ENCODE measurements around the gene TTYH2. TPM values are rescaled to one million over a fixed set of nuclear protein-coding genes. Genes with fewer than 3 reads are reported as not detected.

The TTYH2 gene
- total and polyA plus RNA-seq, 2 donors (not counting 1 experiment from before 2014, with no cell fraction given) = 3.0 to 3.1 TPM

DNA sequence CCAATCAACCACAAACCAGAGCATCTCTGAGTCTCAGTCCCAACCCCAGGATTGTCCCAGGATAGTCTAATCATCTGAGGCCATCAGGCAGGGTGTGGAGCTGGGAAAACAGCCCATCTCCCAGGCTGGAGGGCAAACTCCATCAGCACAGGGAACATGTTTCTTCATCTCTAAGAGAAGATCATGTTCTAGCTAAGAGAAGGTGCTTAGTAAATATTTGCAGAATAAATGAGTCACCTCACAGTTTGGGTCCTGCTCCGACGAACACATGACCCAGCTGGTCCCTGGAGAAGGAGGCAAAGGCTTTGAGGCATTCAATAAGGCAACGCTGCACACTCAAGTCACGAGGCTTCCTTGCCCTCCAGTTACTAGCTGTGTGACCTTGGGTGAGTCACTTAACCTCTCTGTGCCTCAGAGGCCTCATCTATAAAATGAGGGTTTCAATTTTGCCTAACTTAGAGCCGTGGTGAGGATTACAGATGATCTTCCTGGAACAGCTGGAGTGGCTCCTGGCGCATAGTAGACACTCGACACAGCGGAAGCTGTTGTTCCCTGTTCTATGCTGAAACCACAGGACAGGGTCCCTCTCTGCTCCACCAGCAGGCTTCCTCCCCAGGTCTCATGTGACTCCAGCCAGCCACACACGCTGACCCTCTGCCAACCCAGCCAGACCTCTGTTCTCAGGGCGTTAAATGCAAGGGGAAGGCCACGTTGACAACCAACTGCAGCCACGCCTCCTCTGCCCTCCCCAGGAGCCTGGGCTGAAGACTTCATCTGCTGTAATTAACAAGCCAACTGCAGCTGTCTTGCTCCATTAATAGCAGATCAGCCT, 20.2 kb upstream of the TTYH2 start:
- Histone ChIP-seq H3K36me3 (replicated peaks in 1 of 2; ENCODE audit: control extremely low read depth in 1 of 2, control insufficient read depth in 1 of 2, extremely low read depth in 1 of 2, insufficient read depth in 2 of 2, low read length in 1 of 2) (no peaks in the 10 kb centered on the region), H2AFZ (ENCODE audit: insufficient read depth, low read depth, low read length, poor library complexity, severe bottlenecking) (no peak overlapping the region), H3K9ac (ENCODE audit: low read length) (no peak overlapping the region), H3K9me3 (ENCODE audit: control extremely low read depth in 1 of 3, control insufficient read depth in 2 of 3, insufficient read depth in 1 of 3, low read length in 2 of 3) (peaks cover 0 to 5% (median 3%) of the 10 kb centered on the region in 3 donors), H4K20me1 (ENCODE audit: control insufficient read depth, insufficient read depth, low read length, poor library complexity, severe bottlenecking) (no peaks in the 10 kb centered on the region), H3K27me3 (replicated peaks in 1 of 4; ENCODE audit: control extremely low read depth in 1 of 4, control insufficient read depth in 3 of 4, insufficient read depth in 4 of 4, low read length in 3 of 4) (peaks cover 0 to 33% (median 6%) of the 10 kb centered on the region in 4 experiments), H3K4me1 (ENCODE audit: control insufficient read depth in 2 of 2, insufficient read depth in 2 of 2, low read length in 2 of 2) (no peaks in the 10 kb centered on the region), H3K27ac (ENCODE audit: low read length in 2 of 2) (no peak overlapping the region), H3K4me2 (replicated peaks; ENCODE audit: low read depth, low read length, poor library complexity, severe bottlenecking) (no peak overlapping the region), H3K4me3 (ENCODE audit: control extremely low read depth in 1 of 5, extremely low read depth in 1 of 5, insufficient read depth in 1 of 5, low read depth in 2 of 5, low read length in 4 of 5) (no peak overlapping the region), H3K79me2 (ENCODE audit: control insufficient read depth, insufficient read depth, low read length) (no peaks in the 10 kb centered on the region)
- ATAC-seq (ENCODE audit: low read depth) (no peak), DNase-seq (no peak)
- TF ChIP-seq EZH2 (IDR thresholded peaks at IDR 0.05; ENCODE audit: borderline replicate concordance, insufficient read depth, low read depth, low read length, poor library complexity, severe bottlenecking) = no peak
- TF ChIP-seq, protein P1, sequence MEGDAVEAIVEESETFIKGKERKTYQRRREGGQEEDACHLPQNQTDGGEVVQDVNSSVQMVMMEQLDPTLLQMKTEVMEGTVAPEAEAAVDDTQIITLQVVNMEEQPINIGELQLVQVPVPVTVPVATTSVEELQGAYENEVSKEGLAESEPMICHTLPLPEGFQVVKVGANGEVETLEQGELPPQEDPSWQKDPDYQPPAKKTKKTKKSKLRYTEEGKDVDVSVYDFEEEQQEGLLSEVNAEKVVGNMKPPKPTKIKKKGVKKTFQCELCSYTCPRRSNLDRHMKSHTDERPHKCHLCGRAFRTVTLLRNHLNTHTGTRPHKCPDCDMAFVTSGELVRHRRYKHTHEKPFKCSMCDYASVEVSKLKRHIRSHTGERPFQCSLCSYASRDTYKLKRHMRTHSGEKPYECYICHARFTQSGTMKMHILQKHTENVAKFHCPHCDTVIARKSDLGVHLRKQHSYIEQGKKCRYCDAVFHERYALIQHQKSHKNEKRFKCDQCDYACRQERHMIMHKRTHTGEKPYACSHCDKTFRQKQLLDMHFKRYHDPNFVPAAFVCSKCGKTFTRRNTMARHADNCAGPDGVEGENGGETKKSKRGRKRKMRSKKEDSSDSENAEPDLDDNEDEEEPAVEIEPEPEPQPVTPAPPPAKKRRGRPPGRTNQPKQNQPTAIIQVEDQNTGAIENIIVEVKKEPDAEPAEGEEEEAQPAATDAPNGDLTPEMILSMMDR (IDR thresholded peaks at IDR 0.05) = no peak
- Mint-ChIP-seq H3K27me3 (peaks cover 38% of the 10 kb centered on the region), H3K4me1 (no peaks in the 10 kb centered on the region), H3K27ac (no peak overlapping the region), H3K4me3 (no peak overlapping the region), H3K9me3 (ENCODE audit: insufficient read depth) (peaks cover 2% of the 10 kb centered on the region)
- ChIA-PET POLR2A (interaction anchor here (0.7 kb wide), 1 partner anchor 170 kb away, joined by 4 read pairs; no protein-coding TSS in a partner anchor), CTCF (no interaction called here)
- 25% methylated on average over 8 of the region's 12 CpGs for WGBS (ENCODE audit: insufficient coverage)
- intact Hi-C loops (cut with micrococcal nuclease) = no loop called here

DNA sequence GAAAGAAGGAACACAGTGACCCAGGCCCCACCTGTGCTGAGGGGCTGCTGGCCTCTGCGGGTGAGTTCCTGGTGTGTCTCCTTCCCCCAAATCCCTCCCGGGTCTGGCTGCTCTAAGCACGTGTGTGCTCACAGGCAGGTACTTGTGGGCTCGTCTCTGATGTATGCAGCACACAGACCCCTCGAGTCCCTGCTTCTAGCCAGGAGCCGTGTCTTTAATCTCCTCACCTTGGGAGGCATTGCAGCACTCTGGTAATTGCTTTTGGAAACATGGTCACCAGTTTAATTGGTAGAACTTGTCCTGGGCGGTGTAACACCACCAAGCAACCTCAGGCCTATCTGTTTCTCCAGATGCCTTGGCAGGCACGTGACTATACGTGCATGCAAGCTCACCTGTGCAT, 18.7 kb upstream of the TTYH2 start:
- DNase-seq (no peak), ATAC-seq (ENCODE audit: low read depth) (no peak)
- CTCF ChIA-PET = interaction anchor here (0.6 kb wide), 1 partner anchor 29 kb away, joined by 3 read pairs; no protein-coding TSS in a partner anchor
- Mint-ChIP-seq H3K4me3 (no peak overlapping the region), H3K27me3 (peaks cover 48% of the 10 kb centered on the region), H3K27ac (no peak overlapping the region), H3K9me3 (ENCODE audit: insufficient read depth) (peaks cover 2% of the 10 kb centered on the region), H3K4me1 (peaks cover 4% of the 10 kb centered on the region)
- no peaks in the 10 kb centered on the region for H3K36me3 ChIP-seq (replicated peaks in 1 of 2; ENCODE audit: control extremely low read depth in 1 of 2, control insufficient read depth in 1 of 2, extremely low read depth in 1 of 2, insufficient read depth in 2 of 2, low read length in 1 of 2)
- H3K9ac ChIP-seq (ENCODE audit: low read length) = no peak overlapping the region
- H2AFZ ChIP-seq (ENCODE audit: insufficient read depth, low read depth, low read length, poor library complexity, severe bottlenecking) = no peak overlapping the region
- H4K20me1 ChIP-seq (ENCODE audit: control insufficient read depth, insufficient read depth, low read length, poor library complexity, severe bottlenecking) = no peaks in the 10 kb centered on the region
- intact Hi-C loops (cut with micrococcal nuclease) = no loop called here
- 90% methylated on average over 9 of the region's 9 CpGs for WGBS (ENCODE audit: insufficient coverage)
- peaks cover 0 to 1% (median under 1%) of the 10 kb centered on the region in 3 donors for H3K9me3 ChIP-seq (ENCODE audit: control extremely low read depth in 1 of 3, control insufficient read depth in 2 of 3, insufficient read depth in 1 of 3, low read length in 2 of 3)
- H3K4me3 ChIP-seq (ENCODE audit: control extremely low read depth in 1 of 5, extremely low read depth in 1 of 5, insufficient read depth in 1 of 5, low read depth in 2 of 5, low read length in 4 of 5) = no peak overlapping the region
- POLR2A ChIA-PET = no interaction called here
- H3K79me2 ChIP-seq (ENCODE audit: control insufficient read depth, insufficient read depth, low read length) = no peaks in the 10 kb centered on the region
- H3K27me3 ChIP-seq (replicated peaks in 1 of 4; ENCODE audit: control extremely low read depth in 1 of 4, control insufficient read depth in 3 of 4, insufficient read depth in 4 of 4, low read length in 3 of 4) = peaks cover 0 to 41% (median 7%) of the 10 kb centered on the region in 4 experiments
- no peak overlapping the region for H3K27ac ChIP-seq (ENCODE audit: low read length in 2 of 2)
- TF ChIP-seq EZH2 (IDR thresholded peaks at IDR 0.05; ENCODE audit: borderline replicate concordance, insufficient read depth, low read depth, low read length, poor library complexity, severe bottlenecking) = no peak
- TF ChIP-seq, protein P1 (IDR thresholded peaks at IDR 0.05) = no peak
- no peak overlapping the region for H3K4me2 ChIP-seq (replicated peaks; ENCODE audit: low read depth, low read length, poor library complexity, severe bottlenecking)
- H3K4me1 ChIP-seq (ENCODE audit: control insufficient read depth in 2 of 2, insufficient read depth in 2 of 2, low read length in 2 of 2) = peaks cover 4 to 8% of the 10 kb centered on the region in 2 donors
